ENCODE results near the gene STRAP. TPM values are rescaled to one million over a fixed set of nuclear protein-coding genes. Genes with fewer than 3 reads are reported as not detected.

Gene STRAP
- total RNA-seq, result 74.5 and 86.3 TPM in 2 replicates

GRCh38 chr12:15882118-15882971 lies at the start of gene STRAP:
Gene STRAP, plus strand, starts transcription at chr12:15882387. Its CDS starts 321 bp downstream, at chr12:15882708.

GRCh38 chr12:15910864-15911721 lies 28.9 kb downstream of the STRAP start, which contains the start of gene DERA:
Gene DERA, plus strand, starts transcription at chr12:15911332. Its CDS starts 52 bp downstream, at chr12:15911384.

Other genes with a start within 250 kb of the STRAP start
- 15.2 and 28.1 TPM in 2 replicates for gene EPS8, start 93.0 kb upstream of the STRAP start, total RNA-seq
- gene DERA, start 28.9 kb downstream of the STRAP start, total RNA-seq, result 73.1 and 77.6 TPM in 2 replicates

Data from tracheal epithelial cell (primary cell).